ENCODE data around the gene ZBTB16.

Gene ZBTB16

DNA sequence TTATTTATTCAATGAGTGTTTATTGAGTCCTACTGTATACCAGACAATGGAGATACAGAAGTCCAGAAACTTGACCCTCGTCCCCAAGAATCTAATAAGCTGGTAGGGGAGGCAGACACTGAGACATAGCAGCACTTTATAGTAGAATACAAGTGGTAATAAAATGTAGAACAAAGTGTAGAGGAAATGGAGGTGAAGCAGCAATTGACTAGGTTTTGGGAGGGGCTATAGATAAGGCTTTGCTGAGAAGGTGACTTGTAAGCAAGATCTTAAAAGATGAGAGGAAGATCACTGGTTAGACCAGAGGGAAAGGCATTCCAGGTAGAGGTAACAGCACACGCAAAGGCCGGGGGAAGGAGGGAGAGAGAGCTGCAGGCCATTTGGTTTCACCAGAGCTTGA is 57.3 kb downstream of the ZBTB16 start:
- Histone ChIP-seq H3K9me3 (replicated peaks; ENCODE audit: insufficient read depth, low read length) (no peaks in the 10 kb centered on the region), H3K4me2 (ENCODE audit: low read depth, low read length) (no peak overlapping the region), H4K20me1 (ENCODE audit: insufficient read depth, low read length) (no peaks in the 10 kb centered on the region), H3K4me3 (ENCODE audit: low read length) (no peak overlapping the region), H2AFZ (ENCODE audit: low read length) (no peak overlapping the region), H3F3A (ENCODE audit: insufficient read depth, low read length) (no peaks in the 10 kb centered on the region), H3K27me3 (replicated peaks; ENCODE audit: insufficient read depth, low read length) (no peaks in the 10 kb centered on the region), H3K4me1 (ENCODE audit: low read length) (no peaks in the 10 kb centered on the region), H3K27ac (ENCODE audit: low read length) (no peak overlapping the region), H3K36me3 (replicated peaks; ENCODE audit: insufficient read depth, low read length) (no peaks in the 10 kb centered on the region), H3K9ac (ENCODE audit: low read length) (no peak overlapping the region), H3K79me2 (ENCODE audit: low read length) (no peaks in the 10 kb centered on the region), H3K9me2 (replicated peaks; ENCODE audit: insufficient read depth, low read length) (no peaks in the 10 kb centered on the region)
- DNase-seq, result no peak
- TF ChIP-seq EZH2phosphoT487 (IDR thresholded peaks at IDR 0.05; ENCODE audit: low read length) (no peak), EZH2 (optimal IDR thresholded peaks at IDR 0.05; ENCODE audit: low read depth, low read length) (no peak)
- TF ChIP-seq, protein P1, sequence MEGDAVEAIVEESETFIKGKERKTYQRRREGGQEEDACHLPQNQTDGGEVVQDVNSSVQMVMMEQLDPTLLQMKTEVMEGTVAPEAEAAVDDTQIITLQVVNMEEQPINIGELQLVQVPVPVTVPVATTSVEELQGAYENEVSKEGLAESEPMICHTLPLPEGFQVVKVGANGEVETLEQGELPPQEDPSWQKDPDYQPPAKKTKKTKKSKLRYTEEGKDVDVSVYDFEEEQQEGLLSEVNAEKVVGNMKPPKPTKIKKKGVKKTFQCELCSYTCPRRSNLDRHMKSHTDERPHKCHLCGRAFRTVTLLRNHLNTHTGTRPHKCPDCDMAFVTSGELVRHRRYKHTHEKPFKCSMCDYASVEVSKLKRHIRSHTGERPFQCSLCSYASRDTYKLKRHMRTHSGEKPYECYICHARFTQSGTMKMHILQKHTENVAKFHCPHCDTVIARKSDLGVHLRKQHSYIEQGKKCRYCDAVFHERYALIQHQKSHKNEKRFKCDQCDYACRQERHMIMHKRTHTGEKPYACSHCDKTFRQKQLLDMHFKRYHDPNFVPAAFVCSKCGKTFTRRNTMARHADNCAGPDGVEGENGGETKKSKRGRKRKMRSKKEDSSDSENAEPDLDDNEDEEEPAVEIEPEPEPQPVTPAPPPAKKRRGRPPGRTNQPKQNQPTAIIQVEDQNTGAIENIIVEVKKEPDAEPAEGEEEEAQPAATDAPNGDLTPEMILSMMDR (IDR thresholded peaks at IDR 0.05; ENCODE audit: low read length), result no peak

DNA sequence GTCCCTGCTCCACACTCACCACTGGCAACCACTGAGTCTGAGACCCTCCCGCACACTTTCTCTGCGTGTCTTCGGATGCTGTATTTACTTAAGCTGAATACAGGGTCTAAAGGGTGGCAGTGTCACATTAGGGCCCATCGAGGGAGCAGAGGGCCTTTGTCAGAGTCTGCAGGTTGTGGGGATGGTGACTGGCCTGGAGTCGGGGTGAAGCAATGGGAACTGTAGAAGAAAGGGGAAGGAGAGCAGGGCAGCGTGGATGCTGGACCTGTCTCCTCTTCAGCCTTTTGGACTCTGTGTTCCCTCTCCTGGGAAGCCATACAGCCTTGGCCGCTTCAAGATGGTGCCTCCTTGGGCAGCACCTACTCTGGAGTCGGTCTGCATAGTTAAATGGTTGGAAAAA is 61.1 kb downstream of the ZBTB16 start:
- Histone ChIP-seq H3K27me3 (replicated peaks; ENCODE audit: insufficient read depth, low read length) (no peaks in the 10 kb centered on the region), H3K4me1 (ENCODE audit: low read length) (no peaks in the 10 kb centered on the region), H3K36me3 (replicated peaks; ENCODE audit: insufficient read depth, low read length) (no peaks in the 10 kb centered on the region), H3K79me2 (ENCODE audit: low read length) (no peaks in the 10 kb centered on the region), H3K9ac (ENCODE audit: low read length) (no peak overlapping the region), H3F3A (ENCODE audit: insufficient read depth, low read length) (no peaks in the 10 kb centered on the region), H3K4me2 (ENCODE audit: low read depth, low read length) (no peak overlapping the region), H3K9me2 (replicated peaks; ENCODE audit: insufficient read depth, low read length) (no peaks in the 10 kb centered on the region), H2AFZ (ENCODE audit: low read length) (no peak overlapping the region), H3K9me3 (replicated peaks; ENCODE audit: insufficient read depth, low read length) (no peaks in the 10 kb centered on the region), H4K20me1 (ENCODE audit: insufficient read depth, low read length) (no peaks in the 10 kb centered on the region), H3K4me3 (ENCODE audit: low read length) (no peak overlapping the region), H3K27ac (ENCODE audit: low read length) (no peak overlapping the region)
- TF ChIP-seq EZH2phosphoT487 (IDR thresholded peaks at IDR 0.05; ENCODE audit: low read length), result no peak
- TF ChIP-seq, protein P1 (IDR thresholded peaks at IDR 0.05; ENCODE audit: low read length), result no peak
- TF ChIP-seq EZH2 (optimal IDR thresholded peaks at IDR 0.05; ENCODE audit: low read depth, low read length), result no peak
- DNase-seq, result no peak

DNA sequence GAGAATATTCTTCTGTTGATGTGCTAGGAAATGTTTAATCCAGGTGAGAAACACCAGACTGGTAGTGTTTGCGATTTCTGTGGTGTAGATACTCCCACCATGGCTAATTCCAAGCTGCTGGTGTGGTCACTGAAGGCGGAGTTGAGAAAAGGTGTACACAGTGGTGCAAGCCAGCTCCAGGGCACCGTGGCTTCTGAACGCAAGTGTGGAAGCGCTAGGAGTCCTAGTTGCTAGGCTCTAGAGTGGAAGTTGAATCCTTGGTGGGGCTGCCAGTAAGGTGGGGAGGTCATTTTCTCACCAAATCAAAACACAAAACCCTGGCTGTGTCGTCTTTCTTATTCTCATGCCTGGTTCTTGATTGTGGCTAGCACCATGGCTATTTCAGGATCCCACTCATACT is 61.6 kb downstream of the ZBTB16 start:
- Histone ChIP-seq H3K4me3 (ENCODE audit: low read length) (no peak overlapping the region), H3K4me1 (ENCODE audit: low read length) (no peaks in the 10 kb centered on the region), H3K9me3 (replicated peaks; ENCODE audit: insufficient read depth, low read length) (no peaks in the 10 kb centered on the region), H3K27me3 (replicated peaks; ENCODE audit: insufficient read depth, low read length) (no peaks in the 10 kb centered on the region), H4K20me1 (ENCODE audit: insufficient read depth, low read length) (no peaks in the 10 kb centered on the region), H3K27ac (ENCODE audit: low read length) (no peak overlapping the region), H3K4me2 (ENCODE audit: low read depth, low read length) (no peak overlapping the region), H3F3A (ENCODE audit: insufficient read depth, low read length) (no peaks in the 10 kb centered on the region), H3K9ac (ENCODE audit: low read length) (no peak overlapping the region), H2AFZ (ENCODE audit: low read length) (no peak overlapping the region), H3K36me3 (replicated peaks; ENCODE audit: insufficient read depth, low read length) (no peaks in the 10 kb centered on the region), H3K79me2 (ENCODE audit: low read length) (no peaks in the 10 kb centered on the region), H3K9me2 (replicated peaks; ENCODE audit: insufficient read depth, low read length) (no peaks in the 10 kb centered on the region)
- TF ChIP-seq, protein P1 (IDR thresholded peaks at IDR 0.05; ENCODE audit: low read length), result no peak
- TF ChIP-seq EZH2phosphoT487 (IDR thresholded peaks at IDR 0.05; ENCODE audit: low read length) (no peak), EZH2 (optimal IDR thresholded peaks at IDR 0.05; ENCODE audit: low read depth, low read length) (no peak)
- DNase-seq, result no peak

All from MM.1S (cell line).